Measurements from ENCODE around the gene LRP1. TPM values are rescaled to one million over a fixed set of nuclear protein-coding genes. Genes with fewer than 3 reads are reported as not detected.
A peak's percentile ranks its signal among the peaks of the same experiment; 100 is the strongest.

The LRP1 gene
- total and polyA plus RNA-seq, 2 of the 4 experiments (the other 2 are of a cell fraction) = 73.1 to 142 TPM

DNA sequence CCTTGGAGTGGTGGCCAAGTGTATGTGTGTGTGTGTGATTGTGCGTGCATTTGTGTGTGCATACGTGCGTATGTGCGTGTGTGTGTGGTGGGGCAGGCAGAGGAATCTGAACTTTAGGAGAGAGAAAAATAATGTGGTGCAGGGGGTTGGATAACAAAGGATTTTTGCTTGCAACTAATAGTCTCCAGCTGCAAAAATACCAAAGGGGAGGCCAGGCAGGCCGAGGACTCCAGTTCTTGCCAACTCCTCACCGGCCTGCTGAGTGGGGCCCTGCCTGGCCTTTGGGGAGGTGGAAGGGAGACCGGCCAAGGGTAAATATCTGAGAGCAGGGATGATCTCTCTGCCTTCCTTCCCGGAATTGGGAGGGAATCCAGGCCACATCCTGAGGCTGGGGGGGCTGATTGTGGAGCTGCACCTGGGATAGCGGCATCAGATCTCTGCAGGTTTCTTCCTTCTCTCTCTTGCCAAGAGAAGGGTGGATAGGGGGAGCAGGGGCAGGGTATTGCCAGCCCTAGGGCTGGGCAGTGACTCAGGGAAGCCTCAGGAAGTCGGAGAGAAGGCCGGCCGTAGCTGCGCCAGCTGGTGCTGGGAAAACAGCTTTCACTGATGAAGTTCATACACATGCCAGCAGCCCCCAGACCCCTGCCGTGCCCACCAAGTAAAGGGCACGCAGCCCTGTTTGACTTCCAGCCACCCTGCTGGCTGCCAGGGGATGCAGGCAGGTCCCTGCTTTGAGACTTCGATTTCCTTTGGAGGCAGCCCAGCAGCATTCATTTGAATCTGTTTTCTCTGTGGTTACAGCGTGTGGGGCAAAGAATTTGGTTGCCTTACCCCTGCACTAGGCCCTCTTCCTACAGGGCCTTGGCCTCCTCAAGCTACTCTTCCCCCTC lies 23.7 kb downstream of the LRP1 start (continued):
- TF ChIP-seq CEBPB (IDR thresholded peaks at IDR 0.05; ENCODE audit: low read depth, low read length) = no peak
- TF ChIP-seq NFE2L2 (IDR thresholded peaks at IDR 0.05; ENCODE audit: low read depth, low read length) = no peak
- no peak for TF ChIP-seq RFX5 (IDR thresholded peaks at IDR 0.05; ENCODE audit: low read depth, low read length)

- H3K56ac ChIP-seq (ENCODE audit: extremely low read depth, insufficient read depth, low read length) = no peak overlapping the region
- H4K91ac ChIP-seq (ENCODE audit: insufficient read depth, low read depth, low read length) = peak overlapping the region; percentile 62; the same call in 1 of the 2 replicates
- H3K27ac ChIP-seq (ENCODE audit: insufficient read depth, low read length) = peak overlapping the region; percentile 81; the same call in 1 of the 2 replicates
- intact Hi-C loops (cut with micrococcal nuclease) = no loop called here
- WGBS, 2 experiments (ENCODE audit: extremely low coverage in 2 of 2, insufficient read length in 1 of 2) = no CpG with 5 or more reads among the region's 4 CpGs
- H3K18ac ChIP-seq (ENCODE audit: low read depth, low read length) = peak overlapping the region; percentile 78
- ATAC-seq (ENCODE audit: low read depth) (no peak), DNase-seq (peak; percentile 54)
- peak overlapping the region; percentile 10; the same call in 1 of the 2 replicates for H3K9ac ChIP-seq (ENCODE audit: low read depth, low read length)
- peak overlapping the region; percentile 28 to 58; a peak in 2 of 4 replicates for H4K8ac ChIP-seq (ENCODE audit: low read depth in 2 of 2, low read length in 2 of 2)
- peaks cover 60% of the 10 kb centered on the region for H4K20me1 ChIP-seq (ENCODE audit: insufficient read depth, low read length)
- no peaks in the 10 kb centered on the region for H3K9me3 ChIP-seq (ENCODE audit: control insufficient read depth, insufficient read depth, low read length)
- in situ Hi-C loops (cut with MboI; ENCODE audit: low sequenced_read_pairs) = no loop called here
- H3K14ac ChIP-seq (replicated peaks; ENCODE audit: low read depth, low read length) = peak overlapping the region; percentile 85
- POLR2A ChIA-PET (ENCODE audit: unreplicated experiment) = no interaction called here
- H2BK5ac ChIP-seq (ENCODE audit: low read depth, low read length, poor library complexity, severe bottlenecking) = peak overlapping the region; percentile 56
- dilution Hi-C loops (cut with HindIII; ENCODE audit: low sequenced_read_pairs, unreplicated experiment) = no loop called here
- peak overlapping the region; percentile 71 for H2AK5ac ChIP-seq (ENCODE audit: low read depth, low read length)
- no TSS peak for BruUV-seq (replicated peaks)
- peak overlapping the region; percentile 18; the same call in 1 of the 2 replicates for H3K4me2 ChIP-seq (ENCODE audit: low read depth, low read length)
- H3K4ac ChIP-seq (ENCODE audit: low read depth, low read length) = peak overlapping the region; percentile 87
- TF ChIP-seq MAZ (IDR thresholded peaks at IDR 0.05; ENCODE audit: borderline replicate concordance, low read depth, low read length) (no peak), RFX5 (IDR thresholded peaks at IDR 0.05; ENCODE audit: low read depth, low read length) (no peak), RCOR1 (IDR thresholded peaks at IDR 0.05; ENCODE audit: insufficient replicate concordance, low read length) (no peak), FOS (IDR thresholded peaks at IDR 0.05; ENCODE audit: low read depth, low read length) (no peak), USF2 (IDR thresholded peaks at IDR 0.05; ENCODE audit: low read depth, low read length) (no peak), POLR2A (IDR thresholded peaks at IDR 0.05; ENCODE audit: low read depth, low read length) (no peak), CEBPB (IDR thresholded peaks at IDR 0.05; ENCODE audit: low read depth, low read length) (no peak), BHLHE40 (IDR thresholded peaks at IDR 0.05; ENCODE audit: low read depth, low read length) (no peak)
- TF ChIP-seq, protein P1, sequence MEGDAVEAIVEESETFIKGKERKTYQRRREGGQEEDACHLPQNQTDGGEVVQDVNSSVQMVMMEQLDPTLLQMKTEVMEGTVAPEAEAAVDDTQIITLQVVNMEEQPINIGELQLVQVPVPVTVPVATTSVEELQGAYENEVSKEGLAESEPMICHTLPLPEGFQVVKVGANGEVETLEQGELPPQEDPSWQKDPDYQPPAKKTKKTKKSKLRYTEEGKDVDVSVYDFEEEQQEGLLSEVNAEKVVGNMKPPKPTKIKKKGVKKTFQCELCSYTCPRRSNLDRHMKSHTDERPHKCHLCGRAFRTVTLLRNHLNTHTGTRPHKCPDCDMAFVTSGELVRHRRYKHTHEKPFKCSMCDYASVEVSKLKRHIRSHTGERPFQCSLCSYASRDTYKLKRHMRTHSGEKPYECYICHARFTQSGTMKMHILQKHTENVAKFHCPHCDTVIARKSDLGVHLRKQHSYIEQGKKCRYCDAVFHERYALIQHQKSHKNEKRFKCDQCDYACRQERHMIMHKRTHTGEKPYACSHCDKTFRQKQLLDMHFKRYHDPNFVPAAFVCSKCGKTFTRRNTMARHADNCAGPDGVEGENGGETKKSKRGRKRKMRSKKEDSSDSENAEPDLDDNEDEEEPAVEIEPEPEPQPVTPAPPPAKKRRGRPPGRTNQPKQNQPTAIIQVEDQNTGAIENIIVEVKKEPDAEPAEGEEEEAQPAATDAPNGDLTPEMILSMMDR (conservative IDR thresholded peaks at IDR 0.05; ENCODE audit: low read depth, low read length) = no peak
- TF ChIP-seq, protein P2, sequence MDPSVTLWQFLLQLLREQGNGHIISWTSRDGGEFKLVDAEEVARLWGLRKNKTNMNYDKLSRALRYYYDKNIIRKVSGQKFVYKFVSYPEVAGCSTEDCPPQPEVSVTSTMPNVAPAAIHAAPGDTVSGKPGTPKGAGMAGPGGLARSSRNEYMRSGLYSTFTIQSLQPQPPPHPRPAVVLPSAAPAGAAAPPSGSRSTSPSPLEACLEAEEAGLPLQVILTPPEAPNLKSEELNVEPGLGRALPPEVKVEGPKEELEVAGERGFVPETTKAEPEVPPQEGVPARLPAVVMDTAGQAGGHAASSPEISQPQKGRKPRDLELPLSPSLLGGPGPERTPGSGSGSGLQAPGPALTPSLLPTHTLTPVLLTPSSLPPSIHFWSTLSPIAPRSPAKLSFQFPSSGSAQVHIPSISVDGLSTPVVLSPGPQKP (IDR thresholded peaks at IDR 0.05; ENCODE audit: borderline replicate concordance, low read depth, low read length) = no peak
- peak overlapping the region; percentile 72 for H4K5ac ChIP-seq (ENCODE audit: low read depth, low read length)
- peak overlapping the region; percentile 66; the same call in 1 of the 2 replicates for H2BK120ac ChIP-seq (ENCODE audit: low read depth, low read length)
- H3K23ac ChIP-seq (ENCODE audit: low read depth, low read length) = peak overlapping the region; percentile 72; the same call in 1 of the 2 replicates
- H2BK20ac ChIP-seq (ENCODE audit: low read depth, low read length) = peak overlapping the region; percentile 30; the same call in 1 of the 2 replicates
- H2AK9ac ChIP-seq (replicated peaks; ENCODE audit: low read depth, low read length, poor library complexity) = peak overlapping the region; percentile 60
- peaks cover 44 to 92% of the 10 kb centered on the region in 2 experiments for H3K79me1 ChIP-seq (ENCODE audit: low read depth in 1 of 2, low read length in 2 of 2)
- H3K4me3 ChIP-seq (ENCODE audit: insufficient read depth, low read depth, low read length) = no peak overlapping the region
- H2AFZ ChIP-seq (replicated peaks; ENCODE audit: low read length, poor library complexity) = no peak overlapping the region
- CTCF ChIA-PET = interaction anchor here (0.5 kb wide), 1 partner anchor 27 kb away, joined by 3 read pairs; no protein-coding TSS in a partner anchor
- H3K36me3 ChIP-seq (ENCODE audit: control insufficient read depth, insufficient read depth, low read length) = peaks cover 71% of the 10 kb centered on the region
- peaks cover 48% of the 10 kb centered on the region for H3K4me1 ChIP-seq (ENCODE audit: control insufficient read depth, insufficient read depth, low read length)
- peak overlapping the region; percentile 50; the same call in 1 of the 3 replicates for H2BK15ac ChIP-seq (ENCODE audit: low read depth, low read length)
- no peaks in the 10 kb centered on the region for H3K27me3 ChIP-seq (ENCODE audit: control insufficient read depth, insufficient read depth, low read length)
- H3K9me1 ChIP-seq (ENCODE audit: insufficient read depth, low read length) = peaks cover 45% of the 10 kb centered on the region
These were observed 24.4 kb downstream of the LRP1 start for GRCh38 chr12:57152639-57153038.

Data from IMR-90 (cell line).